GM19043 (cell line): ENCODE measurements around the gene CCDC86.

Experiments
- ATAC-seq: cut with Tn5 transposase; IDR thresholded peaks from one replicate; pipeline ENCODE4 v1.9.1; 2021; ENCODE audit warnings: low read depth; ENCODE audit not compliant: unreplicated experiment

Gene CCDC86

DNA sequence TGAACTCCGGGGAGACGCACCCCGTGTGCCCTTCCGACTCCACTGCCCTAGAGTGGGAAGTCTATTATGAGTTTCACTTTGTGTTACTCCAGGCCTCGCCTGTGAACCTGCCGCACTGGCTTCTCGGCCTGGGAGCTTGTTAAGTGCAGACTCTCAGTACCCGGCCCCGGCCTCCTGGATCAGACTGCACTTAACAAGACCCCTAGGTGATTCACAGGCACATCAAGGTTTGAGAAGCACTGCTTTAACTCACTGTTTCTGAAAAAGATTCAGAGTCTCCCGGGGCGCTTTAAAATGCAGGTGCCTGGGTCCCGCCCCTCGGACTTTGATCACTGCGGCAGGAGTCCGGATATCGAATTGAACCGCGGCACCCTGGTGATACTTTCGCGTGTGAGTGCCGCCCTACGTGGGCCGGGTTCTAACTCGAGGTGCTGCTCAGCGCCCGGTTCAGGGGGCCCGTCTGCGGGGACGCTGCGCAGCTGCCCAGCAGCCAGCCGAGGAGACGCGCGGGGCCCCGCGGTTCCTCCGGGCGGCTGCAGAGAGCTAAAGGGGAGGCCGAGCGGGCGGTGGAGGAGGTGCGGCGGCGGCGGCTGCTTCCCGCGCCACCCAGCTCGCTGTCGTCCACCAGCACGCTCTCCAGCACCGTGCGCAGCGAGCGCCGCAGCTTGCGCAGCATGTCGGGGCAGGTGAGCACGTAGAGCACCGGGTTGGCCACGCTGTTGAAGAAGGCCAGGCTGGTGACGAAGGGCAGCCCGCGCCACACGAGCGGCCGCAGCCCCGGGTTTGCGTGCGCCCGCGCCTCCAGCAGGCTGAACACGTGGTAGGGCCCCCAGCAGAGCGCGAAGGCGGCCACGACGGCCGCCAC is 10.4 kb downstream of the CCDC86 start:
- no peak for ATAC-seq

DNA sequence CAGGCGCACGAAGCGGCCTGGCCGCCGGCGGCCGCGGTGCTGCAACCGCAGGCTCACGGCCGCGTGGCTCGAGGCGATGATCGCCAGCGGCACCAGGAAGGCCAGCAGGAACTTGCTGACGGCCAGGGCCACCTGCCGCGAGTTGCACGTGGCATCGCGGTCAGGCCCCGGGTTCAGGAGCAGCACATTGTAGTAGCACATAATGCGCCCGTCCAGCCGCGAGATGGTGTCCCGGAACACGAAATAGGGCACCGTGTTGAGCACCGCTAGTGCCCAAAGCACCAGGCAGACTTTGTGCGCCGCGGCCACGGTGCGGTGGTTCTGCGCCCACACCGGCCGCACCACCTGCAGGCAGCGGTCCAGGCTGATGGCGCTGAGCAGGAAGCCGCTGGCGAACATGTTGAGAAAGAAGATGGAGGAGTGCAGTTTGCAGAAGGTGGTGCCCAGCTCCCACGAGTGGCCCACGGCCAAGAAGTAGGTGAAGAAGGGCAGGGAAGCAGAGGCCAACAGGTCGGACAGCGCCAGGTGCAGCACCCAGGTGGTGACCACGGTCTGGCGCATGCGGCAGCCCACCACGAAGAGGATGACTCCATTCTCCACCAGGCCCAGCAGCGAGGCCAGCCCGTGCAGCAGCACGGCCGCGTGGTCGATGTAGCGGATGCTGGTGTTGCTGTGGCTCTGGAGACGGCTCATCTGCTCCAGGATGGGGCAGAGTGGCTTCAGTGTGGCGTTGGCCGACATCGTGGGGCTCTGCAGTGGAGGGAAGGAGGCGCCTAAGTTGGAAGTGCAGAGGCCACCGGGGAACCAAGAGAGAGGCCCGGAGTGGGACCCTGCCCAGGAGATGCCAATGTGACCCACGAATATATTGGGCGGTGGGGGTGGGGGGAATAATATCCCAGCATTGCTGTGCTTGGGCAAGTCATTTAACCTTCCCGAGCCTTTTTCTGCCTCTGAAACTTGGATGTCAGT is 11.4 kb downstream of the CCDC86 start:
- no peak for ATAC-seq

DNA sequence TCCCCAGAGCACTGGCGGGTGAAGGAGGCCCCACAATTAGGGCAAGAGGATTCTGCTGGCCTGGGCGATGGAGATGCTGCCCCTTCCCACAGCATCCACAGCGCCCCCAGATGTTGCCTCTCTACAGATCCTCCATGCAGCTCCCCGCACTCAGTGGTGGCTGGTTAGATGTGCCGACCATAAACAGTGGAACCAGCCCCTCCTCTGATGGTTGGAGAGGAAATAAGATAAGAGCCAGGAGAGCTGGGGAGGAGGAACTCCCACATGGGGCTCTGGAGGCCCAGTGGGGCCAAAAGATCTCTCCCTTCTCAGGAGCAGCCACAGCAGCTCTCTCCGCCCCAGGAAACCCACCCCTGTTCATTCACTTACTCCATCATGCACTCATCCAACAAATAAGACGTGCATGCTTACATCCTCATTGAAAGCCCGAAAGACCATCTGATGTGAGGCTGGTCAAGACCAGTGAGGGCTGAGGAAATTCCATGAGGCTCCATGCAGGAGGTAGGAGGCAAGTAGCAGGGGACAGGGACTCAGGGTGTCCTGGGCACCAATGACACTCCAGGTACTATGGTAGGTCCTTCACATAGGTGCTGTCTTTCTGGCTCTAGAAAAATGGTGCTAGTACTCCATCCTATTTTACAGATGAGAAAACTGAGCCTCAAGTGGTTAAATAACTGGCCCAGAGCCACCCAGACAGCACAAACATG is 12.4 kb downstream of the CCDC86 start:
- no peak for ATAC-seq

DNA sequence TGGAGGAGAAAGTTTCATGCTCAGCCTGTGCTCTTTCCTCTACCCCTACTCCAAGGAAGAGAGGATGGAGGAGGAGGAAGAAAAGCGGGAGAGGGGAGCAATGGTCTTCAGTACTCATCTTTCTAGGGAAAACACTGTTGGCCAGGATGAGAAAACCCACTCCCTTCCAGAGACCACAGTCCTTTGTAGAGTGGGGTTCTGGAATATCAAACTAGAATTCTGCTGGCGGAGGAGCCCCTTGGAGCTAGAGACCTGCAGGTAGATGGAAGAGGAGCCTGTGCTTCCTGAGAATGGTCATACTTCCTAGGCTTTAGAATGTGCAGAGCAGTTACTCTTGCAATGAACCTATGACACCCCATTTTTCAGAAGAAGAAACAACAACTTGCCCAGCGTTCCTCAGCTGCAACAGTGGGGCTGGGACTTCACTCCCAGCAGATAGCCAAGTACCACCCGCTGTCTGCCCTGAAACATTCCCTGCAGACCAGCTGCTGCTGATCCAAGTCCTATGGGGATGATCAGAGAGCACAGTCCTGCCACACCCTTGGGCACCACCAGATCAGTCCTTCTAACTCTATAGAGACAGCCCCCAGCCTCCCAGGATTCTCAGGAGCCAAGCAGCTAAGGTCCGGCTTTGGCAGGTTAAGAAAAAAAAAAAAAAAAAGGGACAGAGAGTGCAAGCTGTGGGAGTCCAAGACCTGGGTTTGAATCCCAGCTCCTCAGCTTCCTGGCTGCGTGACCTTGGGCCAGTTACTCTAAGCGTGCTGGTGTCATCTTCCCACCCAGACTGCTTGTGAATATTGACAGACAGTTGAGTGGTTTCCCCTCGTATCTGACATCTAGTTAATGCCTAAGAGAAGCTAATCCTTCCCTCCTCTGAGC is 13.2 kb downstream of the CCDC86 start:
- ATAC-seq: no peak

DNA sequence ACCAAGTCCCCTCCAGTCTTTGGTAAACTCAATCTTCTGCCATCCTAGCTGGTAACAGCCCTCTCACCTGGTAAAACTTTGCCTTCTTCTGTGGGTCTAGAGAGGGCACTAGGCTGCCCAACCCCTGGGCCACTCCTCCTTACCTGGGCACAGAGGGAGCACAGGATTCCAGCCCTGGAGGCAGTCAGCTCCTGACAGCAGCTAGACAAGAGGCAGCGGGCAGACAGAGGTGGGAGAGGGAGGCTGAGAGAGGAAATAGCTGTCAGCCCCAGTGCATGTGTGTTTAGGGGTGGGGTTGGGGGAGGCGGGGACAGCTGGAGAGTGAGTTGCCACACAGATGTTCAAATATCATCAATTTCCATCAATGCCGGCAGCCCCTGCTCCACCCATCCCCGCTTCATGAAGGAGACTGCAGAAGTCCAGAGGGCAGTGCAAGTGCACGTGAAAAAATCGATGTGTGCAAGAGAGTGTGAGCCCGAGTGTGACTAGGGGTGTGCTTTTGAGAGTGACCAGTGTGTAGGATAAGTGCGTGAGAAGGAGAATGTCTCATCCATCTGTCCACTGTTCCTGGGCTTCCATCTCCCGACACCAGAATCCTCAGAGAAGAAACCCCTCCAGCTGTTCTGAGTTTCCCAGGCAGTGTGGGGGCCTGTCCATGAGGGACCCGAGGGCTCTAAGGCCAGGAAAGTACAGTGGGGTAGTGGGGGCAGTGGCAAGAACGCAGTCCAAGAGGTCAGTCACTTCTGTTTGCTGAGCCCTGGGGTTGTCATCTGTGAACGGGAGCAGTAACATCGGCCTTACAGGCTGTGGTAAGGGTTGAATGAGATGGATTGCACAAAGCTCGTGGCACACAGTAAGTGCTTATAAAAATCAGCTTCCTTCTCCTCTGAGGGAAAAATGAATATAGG is 14.1 kb downstream of the CCDC86 start, which contains the start of gene PTGDR2:
Gene PTGDR2, minus strand, starts transcription at position 225 of the 908 bp plus-strand sequence. CDS start 2,228 bp downstream, outside the sequence.
- no peak for ATAC-seq

DNA sequence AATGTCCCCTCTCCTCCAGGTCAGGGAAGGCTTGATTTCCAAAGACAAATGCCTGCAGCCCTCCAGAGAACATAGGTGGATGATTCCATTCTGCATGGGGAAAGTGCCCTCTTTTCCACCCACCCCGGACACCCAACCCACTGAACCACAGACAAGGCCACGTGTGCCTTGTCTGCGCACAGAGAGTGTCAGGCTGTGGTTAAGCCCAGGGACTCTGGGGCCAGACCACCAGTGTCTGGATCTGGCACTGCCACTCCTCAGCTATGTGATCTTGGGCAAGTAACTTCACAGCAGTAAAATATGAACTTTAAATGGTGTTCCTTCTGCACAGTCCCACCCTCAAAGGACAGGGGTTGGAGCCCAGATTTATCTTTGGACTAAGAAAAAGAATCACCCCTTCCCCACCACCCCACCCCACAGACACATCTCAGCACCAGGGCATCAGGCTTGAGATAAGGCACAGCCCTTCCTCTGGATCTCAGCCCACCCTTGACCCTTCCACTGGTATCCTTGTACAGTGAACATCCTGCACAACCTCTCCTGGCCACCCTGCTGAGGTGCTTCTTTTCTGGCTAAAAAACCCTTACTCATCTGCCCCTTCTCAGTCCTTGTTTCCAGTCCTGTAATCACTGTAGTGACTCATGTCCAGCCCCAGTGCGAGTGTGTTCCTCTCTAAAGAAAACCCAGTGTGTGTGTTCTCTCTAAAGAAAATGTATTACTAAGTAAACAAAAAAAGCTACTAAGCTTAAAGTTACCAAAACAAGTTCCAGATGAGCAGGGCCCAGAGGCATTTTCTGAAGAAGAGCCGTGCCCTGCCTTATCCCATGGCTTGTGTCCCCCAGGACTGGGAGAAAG is 15.7 kb downstream of the CCDC86 start:
- ATAC-seq: no peak

DNA sequence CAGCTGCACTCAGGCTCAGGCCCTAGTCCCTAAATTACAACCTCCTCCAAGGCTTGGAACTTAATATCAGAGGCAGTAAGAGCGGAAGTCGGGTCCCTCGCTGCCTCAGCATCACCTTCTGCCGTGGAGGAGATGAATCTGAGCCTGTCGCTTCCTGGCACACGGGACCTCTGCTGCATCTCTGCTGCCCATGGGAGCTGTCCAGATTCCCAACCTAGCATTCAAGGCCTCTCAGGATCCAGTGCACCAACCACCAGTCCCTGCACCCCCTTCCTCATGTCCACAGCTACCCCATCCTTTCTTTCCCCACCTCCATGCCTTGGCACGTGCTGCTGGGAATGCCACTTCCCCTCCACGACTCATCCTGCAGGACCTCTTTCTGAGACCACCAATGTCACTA is 16.3 kb downstream of the CCDC86 start:
- ATAC-seq: no peak

DNA sequence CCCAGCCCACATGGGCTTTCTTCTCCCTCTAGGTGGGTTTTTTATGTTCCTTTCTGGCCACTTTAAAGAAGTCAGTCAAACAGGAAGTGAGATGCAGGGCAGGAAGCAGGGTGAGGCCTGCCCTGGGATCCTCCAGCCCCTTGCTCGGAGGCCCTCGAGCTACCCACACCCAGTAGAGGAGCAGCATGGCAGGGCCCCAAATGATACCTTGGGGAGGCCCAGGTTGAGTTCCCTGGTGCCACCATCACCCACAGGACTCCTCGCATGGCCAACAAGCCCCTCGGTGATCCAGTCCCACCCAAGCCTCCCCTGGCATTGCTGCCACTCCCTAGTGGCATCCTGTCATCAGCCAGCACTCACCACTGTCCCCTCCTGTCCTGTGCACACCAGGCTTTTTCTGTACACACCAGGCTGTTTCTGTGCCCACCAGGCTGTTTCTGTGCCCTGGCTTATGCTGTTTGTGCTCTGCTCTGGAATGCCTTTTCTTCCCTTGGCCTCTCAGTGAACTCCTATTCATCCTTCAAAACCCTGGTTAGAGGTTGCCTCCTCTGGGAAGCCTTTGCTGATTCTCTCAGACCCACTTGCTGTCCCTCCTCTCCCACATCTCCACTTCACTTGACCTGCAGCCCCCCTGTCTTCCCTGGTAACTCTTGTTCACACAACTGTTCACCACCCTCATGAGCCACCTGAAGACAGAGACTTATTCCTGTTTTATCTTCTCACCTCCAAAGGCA is 17.0 kb downstream of the CCDC86 start:
- ATAC-seq: no peak

DNA sequence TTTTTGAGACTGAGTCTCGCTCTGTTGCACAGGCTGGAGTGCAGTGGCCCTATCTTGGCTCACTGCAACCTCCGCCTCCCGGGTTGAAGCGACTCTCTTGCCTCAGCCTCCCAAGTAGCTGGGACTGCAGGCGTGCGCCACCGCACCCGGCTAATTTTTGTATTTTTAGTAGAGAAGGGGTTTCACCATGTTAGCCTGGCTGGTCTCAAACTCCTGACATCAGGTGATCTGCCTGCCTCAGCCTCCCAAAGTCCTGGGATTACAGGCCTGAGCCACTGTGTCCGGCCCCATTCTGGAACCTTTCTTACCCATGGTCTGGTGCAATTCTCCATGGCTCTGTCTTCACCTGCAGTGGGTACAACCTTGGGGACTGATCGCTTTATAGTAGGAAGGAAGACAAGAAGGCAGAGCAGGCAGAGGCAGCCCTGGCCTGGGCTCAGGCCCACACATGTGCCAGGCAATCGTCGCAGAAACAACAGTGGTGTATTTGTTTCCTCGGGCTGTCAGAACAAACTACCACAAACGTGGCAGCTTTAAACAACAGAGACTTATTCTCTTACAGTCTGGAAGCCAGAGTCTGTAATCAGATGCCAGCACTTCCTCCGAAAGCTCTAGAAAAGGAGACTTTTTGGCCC is 17.8 kb downstream of the CCDC86 start:
- ATAC-seq: no peak

DNA sequence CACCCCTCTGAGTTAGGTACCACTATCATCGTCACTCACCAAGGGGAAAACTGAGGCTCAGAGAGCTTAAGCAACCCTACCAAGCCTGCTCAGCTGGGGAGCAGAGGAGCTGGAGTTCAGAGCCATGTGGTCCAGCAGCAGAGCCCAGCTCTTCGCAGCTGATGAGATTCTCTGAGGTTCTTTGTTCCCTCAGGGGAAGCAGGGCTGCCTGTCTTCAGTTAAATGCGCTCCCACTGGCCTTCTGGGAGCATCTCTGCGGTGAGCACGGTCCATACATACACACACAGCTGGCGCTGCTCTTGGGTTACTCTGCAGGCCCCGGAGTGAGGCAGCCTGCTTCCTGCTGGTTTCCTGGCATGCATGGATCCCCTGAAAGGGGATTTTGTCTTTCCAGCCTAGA is 19.0 kb downstream of the CCDC86 start:
- ATAC-seq: no peak

DNA sequence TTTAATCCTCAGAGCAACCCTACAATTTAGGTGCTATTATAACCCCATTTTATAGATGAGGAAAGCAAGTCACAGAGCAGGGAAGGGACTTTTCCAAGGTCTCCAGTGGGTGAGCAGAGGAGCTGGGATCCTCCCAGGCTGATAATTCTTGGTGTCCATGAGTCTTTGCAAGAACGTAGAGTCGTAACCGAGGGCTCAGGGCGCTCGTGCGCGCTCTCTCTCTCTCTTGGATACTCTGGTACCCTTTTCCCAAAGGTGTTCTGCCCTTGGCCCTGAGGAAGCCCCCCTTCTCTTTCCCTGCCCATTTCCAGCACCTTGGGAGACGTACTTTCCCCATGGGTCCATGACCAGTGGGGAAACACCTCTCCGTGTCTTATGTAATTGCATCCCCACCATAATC is 20.3 kb downstream of the CCDC86 start:
- ATAC-seq: no peak

DNA sequence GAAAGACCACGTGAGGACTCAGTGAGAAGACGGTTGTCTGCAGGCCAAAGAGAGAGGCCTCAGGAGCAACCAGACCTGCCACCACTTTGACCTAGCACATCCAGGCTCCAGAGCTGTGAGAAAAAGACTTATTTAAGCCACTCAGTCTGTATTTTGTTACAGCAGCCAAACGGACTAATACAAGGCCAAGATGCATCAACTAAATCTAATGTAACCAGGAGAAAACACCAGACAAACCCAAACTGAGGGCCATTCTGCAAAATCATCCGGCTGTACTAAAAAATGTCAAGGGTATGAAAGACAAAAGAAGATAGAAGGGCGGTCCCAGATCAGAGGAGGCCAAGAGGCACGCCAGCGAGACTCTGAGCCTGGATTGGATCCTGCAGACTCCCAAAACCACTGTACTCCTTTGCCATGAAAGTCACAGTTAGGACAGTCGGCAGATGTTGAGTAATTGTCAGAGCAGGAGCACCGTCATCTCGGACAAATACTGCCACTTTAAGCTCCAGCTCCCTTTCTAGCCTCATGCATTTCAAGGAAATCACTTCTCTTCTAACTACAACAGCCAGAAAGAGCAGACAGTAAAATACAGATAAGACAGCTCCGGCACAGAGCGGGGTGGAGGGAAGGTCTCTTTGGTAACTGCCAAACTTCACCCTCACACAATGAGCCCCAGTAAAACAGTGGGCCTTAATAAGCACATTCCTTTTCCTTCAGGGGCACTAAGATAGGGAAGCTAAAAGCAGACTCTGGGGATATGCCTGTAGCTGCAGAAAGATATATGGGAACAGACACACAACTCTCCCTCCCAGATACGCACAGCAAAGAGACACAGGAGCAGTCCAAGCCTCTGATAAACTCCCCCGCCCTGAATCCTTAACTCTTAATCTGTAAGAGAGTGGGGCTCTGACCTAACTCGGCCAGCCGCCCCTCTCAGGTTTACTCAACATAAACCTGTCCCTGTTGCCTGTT is 21.9 kb downstream of the CCDC86 start:
- no peak for ATAC-seq

DNA sequence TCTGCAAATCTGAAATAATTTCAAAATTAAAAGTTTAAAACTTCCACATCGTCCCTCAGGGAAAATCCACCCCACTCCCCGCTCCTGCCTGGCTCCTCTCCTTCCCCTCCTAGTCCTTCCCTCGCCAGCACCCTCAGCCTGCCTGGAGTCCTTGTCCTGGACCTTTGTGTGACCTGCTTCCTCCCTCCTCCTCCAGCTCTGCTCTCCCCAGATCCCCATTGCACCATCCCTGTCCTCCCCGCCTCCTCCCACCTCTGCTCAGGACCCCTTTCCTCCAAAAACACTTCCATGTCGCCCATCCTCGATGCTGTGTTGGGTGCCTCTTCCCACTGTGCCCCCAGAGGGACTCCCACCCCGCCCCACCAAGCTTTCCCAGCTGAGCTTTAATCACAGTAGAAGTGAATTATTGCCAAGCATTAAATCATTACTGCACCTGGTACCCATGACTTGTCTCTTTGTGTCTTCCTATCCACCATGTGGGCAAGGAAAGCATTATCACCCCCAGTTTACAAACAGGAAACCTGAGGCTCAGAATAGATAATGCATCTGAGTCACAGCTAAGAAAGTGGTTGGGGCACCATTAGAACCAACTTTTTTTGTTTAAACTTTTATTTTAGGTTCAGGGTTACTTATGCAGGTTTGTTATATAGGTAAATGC is 23.1 kb downstream of the CCDC86 start:
- no peak for ATAC-seq

DNA sequence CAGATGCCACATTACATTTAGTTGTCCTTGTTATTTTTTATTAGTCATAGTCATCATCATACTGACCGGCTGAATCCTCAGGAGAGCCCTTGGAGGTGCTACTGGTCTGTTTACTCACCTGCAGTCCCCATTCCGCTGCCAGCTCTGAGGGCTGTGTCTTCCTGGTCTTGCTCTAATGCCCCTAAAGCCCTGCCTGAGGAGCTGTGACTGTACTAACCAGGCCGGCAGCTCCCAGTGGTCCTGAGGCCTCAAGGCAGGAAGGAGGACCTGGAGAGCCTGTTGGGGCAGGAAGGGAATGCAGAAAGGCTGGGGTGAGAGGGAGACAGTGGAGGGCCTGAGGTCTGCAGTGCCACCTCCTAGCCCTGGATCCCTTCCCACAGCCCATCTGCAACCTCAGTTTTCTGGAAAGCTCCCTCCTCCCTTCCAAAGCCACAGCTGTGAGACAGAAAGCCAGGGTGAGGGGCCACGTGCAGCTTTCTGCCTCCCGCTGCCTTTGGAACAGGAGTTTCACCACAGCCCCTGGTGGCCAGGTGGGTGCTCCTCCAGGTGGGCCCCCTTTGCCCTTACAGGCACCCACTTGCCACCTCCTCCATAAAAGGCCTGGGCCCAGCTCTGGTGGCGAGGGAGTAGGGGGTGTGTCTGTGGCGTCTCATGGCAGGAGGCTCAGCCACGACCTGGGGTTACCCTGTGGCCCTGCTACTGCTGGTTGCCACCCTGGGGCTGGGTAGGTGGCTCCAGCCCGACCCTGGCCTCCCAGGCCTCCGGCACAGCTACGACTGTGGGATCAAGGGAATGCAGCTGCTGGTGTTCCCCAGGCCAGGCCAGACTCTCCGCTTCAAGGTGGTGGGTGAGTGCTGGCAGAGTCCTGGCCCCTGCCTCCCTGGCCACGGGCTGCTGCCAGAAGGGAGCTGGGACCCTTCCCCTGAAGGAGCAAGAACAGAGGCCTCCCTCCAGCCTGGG is 25.3 kb downstream of the CCDC86 start, which contains the start of gene ZP1:
Gene ZP1, plus strand, starts transcription at position 632 of the 960 bp plus-strand sequence. Its CDS starts 20 bp downstream, at position 652.
- no peak for ATAC-seq
